ENCODE results near the gene BYSL. TPM values are rescaled to one million over a fixed set of nuclear protein-coding genes. Genes with fewer than 3 reads are reported as not detected.

Gene BYSL
- total and polyA plus RNA-seq, 9 of the 15 experiments (the other 6 are each of a cell fraction or from before 2014, with no cell fraction given), result 22.2 to 92.3 (median 53.4) TPM

DNA sequence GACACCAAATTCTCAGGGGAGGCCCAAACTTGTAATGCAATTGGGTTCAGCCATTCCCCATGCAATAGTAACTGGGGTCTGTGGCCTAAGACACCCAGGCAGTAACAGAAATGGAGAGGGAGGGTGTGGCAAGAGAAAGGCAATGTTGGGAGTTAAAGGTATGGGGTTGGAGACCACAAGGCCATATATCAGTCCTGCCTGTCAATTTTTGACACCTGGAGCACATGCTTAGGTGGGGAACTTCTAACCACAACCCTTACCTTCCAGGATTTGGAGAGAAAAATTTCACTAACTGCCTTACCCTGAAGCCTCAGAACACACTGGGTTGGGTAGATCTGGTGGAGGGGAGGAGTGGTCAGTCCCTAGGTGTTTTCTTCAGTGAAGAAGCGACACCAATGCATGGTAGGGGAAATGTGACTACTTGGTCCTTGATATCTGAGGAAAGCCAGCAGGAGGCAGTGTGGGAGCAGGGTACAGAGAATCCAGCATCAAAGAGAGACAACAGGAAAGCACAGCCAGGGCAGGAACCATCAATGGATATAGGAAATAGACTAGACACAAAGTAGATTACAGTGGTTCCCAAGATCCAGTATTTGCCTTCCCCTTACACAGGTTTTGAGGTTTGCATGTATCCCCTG, 19.3 kb upstream of the BYSL start (continued):
- TF ChIP-seq, protein P1, sequence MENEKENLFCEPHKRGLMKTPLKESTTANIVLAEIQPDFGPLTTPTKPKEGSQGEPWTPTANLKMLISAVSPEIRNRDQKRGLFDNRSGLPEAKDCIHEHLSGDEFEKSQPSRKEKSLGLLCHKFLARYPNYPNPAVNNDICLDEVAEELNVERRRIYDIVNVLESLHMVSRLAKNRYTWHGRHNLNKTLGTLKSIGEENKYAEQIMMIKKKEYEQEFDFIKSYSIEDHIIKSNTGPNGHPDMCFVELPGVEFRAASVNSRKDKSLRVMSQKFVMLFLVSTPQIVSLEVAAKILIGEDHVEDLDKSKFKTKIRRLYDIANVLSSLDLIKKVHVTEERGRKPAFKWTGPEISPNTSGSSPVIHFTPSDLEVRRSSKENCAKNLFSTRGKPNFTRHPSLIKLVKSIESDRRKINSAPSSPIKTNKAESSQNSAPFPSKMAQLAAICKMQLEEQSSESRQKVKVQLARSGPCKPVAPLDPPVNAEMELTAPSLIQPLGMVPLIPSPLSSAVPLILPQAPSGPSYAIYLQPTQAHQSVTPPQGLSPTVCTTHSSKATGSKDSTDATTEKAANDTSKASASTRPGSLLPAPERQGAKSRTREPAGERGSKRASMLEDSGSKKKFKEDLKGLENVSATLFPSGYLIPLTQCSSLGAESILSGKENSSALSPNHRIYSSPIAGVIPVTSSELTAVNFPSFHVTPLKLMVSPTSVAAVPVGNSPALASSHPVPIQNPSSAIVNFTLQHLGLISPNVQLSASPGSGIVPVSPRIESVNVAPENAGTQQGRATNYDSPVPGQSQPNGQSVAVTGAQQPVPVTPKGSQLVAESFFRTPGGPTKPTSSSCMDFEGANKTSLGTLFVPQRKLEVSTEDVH (IDR thresholded peaks at IDR 0.05; ENCODE audit: low read depth, partially characterized antibody), result no peak
- TF ChIP-seq MGA (IDR thresholded peaks at IDR 0.05), result no peak
- TF ChIP-seq ZNF75A (CRISPR knock-in tag; IDR thresholded peaks at IDR 0.05), result no peak
- TF ChIP-seq, protein P2, sequence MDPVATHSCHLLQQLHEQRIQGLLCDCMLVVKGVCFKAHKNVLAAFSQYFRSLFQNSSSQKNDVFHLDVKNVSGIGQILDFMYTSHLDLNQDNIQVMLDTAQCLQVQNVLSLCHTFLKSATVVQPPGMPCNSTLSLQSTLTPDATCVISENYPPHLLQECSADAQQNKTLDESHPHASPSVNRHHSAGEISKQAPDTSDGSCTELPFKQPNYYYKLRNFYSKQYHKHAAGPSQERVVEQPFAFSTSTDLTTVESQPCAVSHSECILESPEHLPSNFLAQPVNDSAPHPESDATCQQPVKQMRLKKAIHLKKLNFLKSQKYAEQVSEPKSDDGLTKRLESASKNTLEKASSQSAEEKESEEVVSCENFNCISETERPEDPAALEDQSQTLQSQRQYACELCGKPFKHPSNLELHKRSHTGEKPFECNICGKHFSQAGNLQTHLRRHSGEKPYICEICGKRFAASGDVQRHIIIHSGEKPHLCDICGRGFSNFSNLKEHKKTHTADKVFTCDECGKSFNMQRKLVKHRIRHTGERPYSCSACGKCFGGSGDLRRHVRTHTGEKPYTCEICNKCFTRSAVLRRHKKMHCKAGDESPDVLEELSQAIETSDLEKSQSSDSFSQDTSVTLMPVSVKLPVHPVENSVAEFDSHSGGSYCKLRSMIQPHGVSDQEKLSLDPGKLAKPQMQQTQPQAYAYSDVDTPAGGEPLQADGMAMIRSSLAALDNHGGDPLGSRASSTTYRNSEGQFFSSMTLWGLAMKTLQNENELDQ (CRISPR knock-in tag; IDR thresholded peaks at IDR 0.05; ENCODE audit: borderline replicate concordance), result no peak
- TF ChIP-seq ZNF140 (CRISPR knock-in tag; IDR thresholded peaks at IDR 0.05), result no peak
- TF ChIP-seq ESRRA (IDR thresholded peaks at IDR 0.05; ENCODE audit: borderline replicate concordance, low read depth), result 0 out of 2 replicates have a peak, but pooled peaks have one; percentile 11
- TF ChIP-seq JUND (IDR thresholded peaks at IDR 0.05; ENCODE audit: borderline replicate concordance, low read depth, low read length), result peak; percentile 46; the same call in 1 of the 2 replicates
- TF ChIP-seq JUND (tag; IDR thresholded peaks at IDR 0.05; ENCODE audit: borderline replicate concordance, low read depth, low read length), result no peak; the same call in 2 of the 3 replicates
- no peak for TF ChIP-seq ZNF696 (CRISPR knock-in tag; conservative IDR thresholded peaks at IDR 0.05)
- no peak for TF ChIP-seq ZC3H4 (CRISPR knock-in tag; IDR thresholded peaks at IDR 0.05; ENCODE audit: borderline replicate concordance)
